Measurements from ENCODE around the gene HYPK.
"Not testable (repeated sequence)": the region's sequence is repeated elsewhere in the genome, so short reads cannot be mapped to it uniquely, and the experiment has no call there.

DNA sequence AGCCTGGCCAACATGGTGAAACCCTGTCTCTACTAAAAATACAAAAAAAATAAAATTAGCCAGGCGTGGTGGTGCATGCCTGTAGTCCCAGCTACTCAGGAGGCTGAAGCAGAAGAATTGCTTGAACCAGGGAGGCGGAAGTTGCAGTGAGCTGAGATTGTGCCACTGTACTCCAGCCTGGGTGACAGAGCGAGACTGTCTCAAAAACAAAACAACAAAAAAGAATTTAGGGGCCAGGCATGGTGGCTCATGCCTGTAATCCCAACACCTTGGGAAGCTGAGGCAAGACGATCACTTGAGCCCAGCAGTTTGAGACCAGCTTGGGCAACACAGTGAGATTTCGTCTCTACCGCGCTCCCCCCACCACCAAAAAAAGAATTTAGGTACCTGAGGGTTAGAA, 2.3 kb downstream of the HYPK start:
- TF ChIP-seq, protein P1, sequence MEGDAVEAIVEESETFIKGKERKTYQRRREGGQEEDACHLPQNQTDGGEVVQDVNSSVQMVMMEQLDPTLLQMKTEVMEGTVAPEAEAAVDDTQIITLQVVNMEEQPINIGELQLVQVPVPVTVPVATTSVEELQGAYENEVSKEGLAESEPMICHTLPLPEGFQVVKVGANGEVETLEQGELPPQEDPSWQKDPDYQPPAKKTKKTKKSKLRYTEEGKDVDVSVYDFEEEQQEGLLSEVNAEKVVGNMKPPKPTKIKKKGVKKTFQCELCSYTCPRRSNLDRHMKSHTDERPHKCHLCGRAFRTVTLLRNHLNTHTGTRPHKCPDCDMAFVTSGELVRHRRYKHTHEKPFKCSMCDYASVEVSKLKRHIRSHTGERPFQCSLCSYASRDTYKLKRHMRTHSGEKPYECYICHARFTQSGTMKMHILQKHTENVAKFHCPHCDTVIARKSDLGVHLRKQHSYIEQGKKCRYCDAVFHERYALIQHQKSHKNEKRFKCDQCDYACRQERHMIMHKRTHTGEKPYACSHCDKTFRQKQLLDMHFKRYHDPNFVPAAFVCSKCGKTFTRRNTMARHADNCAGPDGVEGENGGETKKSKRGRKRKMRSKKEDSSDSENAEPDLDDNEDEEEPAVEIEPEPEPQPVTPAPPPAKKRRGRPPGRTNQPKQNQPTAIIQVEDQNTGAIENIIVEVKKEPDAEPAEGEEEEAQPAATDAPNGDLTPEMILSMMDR (IDR thresholded peaks at IDR 0.05), result not testable (repeated sequence)
- TF ChIP-seq POLR2A (IDR thresholded peaks at IDR 0.05), result not testable (repeated sequence)

Data from gastroesophageal sphincter (tissue), 3 donors.